HG02938 (cell line): ENCODE measurements around the gene SEMA6B.
"Not testable (repeated sequence)": the region's sequence is repeated elsewhere in the genome, so short reads cannot be mapped to it uniquely, and the experiment has no call there.

Experiments used
- ATAC-seq: cut with Tn5 transposase; IDR thresholded peaks from one replicate; pipeline ENCODE4 v1.9.1; 2021; ENCODE audit warnings: mild to moderate bottlenecking, moderate library complexity; ENCODE audit not compliant: unreplicated experiment

The SEMA6B gene, protein sequence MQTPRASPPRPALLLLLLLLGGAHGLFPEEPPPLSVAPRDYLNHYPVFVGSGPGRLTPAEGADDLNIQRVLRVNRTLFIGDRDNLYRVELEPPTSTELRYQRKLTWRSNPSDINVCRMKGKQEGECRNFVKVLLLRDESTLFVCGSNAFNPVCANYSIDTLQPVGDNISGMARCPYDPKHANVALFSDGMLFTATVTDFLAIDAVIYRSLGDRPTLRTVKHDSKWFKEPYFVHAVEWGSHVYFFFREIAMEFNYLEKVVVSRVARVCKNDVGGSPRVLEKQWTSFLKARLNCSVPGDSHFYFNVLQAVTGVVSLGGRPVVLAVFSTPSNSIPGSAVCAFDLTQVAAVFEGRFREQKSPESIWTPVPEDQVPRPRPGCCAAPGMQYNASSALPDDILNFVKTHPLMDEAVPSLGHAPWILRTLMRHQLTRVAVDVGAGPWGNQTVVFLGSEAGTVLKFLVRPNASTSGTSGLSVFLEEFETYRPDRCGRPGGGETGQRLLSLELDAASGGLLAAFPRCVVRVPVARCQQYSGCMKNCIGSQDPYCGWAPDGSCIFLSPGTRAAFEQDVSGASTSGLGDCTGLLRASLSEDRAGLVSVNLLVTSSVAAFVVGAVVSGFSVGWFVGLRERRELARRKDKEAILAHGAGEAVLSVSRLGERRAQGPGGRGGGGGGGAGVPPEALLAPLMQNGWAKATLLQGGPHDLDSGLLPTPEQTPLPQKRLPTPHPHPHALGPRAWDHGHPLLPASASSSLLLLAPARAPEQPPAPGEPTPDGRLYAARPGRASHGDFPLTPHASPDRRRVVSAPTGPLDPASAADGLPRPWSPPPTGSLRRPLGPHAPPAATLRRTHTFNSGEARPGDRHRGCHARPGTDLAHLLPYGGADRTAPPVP

DNA sequence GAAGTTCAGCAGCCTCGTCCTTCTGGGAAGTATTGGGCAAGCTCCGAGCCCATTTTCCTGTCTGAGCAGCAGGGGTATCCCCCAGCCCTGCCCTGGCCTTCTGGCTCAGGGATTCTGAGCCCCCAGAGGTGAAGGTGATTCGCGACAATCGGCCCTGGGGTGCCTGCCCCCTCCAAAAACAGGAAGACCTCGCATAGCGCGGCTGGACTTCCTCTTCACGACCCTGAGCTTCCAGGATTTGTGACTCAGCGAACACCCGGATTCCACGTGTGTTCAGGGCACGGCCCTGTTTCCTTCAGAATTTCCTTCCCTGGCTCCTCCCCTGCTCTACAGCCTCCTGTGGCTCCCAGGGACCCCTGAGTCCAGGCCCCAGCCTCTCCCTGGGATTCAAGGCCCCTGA, at the start of gene SEMA6B:
Gene SEMA6B (minus strand): TSS at position 116 of the 400 bp plus-strand sequence. CDS start 1,227 bp downstream, outside the sequence.
- ATAC-seq = no peak

DNA sequence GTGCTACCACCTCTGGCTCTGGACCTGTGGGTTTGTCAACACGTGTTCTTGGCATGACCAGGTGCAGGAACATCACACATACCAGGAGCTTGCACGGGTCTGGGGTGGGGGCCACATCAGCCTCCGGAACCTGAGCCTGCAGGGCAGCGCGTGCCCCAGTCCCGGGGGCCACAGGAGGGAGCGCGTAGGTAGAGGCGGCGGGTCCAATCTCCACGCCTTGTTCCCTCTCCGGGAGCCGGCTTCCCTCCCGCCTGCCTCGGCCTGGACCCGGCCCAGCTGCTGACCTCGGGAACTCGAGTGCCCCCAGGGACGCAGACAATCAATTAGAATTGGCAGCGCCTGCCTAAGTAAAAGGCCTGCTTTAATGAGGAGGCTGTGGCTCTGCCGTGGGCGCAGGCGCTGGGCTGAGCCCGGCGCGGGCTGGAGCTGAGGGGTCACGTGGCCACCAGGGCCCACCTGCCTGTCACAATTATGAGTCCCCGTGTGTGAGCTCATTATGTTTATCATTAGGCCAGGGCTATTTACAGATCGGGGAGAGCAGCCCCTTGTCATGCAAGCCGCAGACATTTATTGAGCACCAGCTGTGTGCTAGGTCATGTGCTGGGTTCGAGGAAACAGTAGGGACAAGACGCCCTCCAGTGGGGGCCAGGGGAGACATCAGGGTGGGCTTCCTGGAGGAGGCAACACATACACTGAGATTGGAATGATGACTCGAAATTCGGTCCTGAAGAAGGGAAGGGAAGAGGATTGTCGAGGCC, 47.6 kb upstream of the SEMA6B start:
- no peak for ATAC-seq

DNA sequence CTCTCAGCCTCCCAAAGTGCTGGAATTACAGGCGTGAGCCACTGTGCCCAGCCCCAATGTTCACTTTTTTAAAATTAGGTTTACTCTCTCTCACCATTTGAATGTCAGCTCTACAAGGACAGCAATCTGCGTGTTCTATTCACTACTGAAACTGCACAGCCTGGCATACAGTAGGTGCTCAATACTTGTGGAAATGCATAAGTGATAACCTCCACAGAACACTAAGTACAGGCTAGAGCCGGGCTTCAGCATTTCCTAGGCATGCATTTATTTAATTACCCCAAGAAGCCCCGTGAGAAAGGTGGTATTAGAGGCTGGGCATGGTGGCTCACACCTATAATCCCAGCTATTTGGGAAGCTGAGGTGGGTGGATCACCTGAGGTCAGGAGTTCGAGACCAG, 46.7 kb upstream of the SEMA6B start:
- no peak for ATAC-seq

DNA sequence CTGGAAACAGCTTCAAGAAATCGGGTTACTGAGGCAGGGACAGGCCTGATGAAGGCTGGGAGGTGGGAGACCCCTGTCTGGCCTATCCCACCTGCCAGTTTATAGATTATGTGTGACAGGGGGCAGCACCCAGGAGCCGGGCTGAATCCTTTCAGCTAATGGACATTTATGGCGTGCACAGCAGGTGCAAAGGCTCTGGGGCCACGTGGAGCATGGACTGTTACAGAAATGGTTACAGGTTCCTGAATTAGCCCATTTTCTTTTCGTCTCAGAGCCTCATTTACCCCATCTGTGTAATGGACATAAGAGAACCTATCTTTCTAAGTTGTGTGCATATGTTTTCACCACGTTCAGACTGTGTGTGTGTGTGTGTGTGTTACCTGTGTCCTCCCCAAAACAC, 45.4 kb upstream of the SEMA6B start:
- no peak for ATAC-seq

DNA sequence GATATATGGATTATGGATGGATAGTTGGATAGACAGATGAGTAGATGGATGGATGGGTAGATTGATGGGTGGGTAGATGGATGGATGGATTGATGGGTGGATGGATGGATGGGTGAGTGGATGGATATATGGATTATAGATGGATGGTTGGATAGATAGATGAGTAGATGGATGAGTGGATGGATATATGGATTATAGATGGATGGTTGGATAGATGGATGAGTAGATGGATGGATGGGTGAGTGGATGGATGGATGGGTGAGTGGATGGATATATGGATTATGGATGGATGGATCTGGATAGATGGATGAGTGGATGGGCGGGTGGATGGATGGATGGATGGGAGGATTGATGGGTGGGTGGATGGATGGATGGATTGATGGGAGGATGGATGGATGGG, 43.4 kb upstream of the SEMA6B start:
- no peak for ATAC-seq

DNA sequence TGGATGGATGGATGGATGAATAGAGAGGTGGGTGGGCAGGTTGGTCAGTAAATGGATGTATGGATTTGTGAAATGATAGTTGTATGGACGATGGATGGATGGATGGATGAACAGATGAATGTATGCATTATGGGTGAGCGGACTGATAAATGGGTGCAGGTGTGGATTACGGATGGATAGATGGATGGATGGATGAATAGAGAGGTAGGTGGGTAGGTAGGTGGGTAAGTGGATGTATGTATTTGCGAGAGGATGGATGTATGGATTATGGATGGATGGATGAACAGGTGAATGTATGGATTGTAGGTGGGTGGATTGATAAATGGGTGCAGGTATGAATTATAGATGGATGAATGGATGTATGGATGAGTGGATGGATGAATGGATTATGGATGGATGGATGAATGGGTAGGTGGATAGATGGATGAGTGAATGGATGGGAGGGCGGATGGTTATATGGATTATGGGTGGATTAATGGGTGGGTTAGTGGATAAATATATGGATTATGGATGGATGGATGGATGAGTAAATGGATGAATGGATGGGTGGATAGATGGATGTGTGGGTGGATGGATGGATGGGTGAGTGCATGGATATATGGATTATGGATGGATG, 42.8 kb upstream of the SEMA6B start:
- no peak for ATAC-seq

DNA sequence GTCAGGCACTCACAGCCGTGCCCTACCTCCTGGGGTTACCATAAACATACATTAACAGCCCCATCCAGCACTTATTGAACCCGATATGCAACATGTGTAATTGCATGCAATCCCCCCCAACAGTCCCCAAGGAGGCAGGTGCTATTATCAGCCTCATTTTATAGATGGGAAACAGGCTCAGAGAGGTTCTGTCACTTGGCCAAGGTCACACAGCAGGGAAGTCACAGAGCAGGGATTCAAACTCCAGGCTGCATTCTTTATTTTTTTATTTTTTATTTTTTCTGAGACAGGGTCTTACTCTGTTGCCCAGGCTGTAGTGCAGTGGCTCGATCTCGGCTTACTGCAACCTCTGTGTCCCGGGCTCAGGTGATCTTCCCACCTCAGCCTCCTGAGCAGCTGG, 41.4 kb upstream of the SEMA6B start:
- no peak for ATAC-seq

DNA sequence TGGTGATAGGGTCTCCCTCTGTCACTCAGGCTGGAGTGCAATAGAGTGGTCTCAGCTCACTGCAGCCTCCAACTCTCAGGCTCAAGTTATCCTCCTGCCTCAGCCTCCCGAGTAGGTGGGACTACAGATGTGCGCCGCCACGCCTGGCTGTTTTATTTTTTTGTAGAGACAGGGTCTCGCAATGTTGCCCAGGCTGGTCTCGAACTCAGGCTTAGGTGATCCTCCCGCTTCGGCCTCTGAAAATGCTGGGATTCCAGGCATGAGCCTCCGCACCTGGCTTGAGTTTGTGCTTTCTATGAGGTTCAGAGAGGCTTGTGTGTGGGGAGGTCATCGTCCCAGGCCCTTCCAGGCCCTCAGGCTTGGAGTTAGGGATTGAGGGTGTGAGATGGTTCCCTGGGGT, 40.6 kb upstream of the SEMA6B start:
- ATAC-seq = no peak

DNA sequence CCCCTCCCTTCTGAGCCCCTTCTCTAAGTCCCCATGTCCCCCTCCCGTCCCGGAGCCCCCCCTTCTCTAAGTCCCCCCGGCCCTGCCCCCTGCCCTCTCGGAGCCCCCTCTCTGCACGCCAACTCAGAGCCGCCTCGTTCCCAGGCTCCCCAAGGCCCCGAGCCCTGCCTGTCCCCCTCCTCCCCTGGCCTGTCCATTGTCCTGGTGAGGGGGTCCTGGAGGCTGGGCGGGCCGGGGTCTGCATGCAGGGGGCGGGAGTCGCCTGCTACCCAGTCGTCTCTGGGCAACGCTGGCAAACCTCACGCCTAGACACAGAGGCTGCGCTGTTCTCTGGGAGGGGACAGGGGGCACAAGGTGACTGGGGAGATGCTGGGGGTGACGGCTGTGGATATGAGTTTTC, 39.2 kb upstream of the SEMA6B start:
- ATAC-seq = no peak

DNA sequence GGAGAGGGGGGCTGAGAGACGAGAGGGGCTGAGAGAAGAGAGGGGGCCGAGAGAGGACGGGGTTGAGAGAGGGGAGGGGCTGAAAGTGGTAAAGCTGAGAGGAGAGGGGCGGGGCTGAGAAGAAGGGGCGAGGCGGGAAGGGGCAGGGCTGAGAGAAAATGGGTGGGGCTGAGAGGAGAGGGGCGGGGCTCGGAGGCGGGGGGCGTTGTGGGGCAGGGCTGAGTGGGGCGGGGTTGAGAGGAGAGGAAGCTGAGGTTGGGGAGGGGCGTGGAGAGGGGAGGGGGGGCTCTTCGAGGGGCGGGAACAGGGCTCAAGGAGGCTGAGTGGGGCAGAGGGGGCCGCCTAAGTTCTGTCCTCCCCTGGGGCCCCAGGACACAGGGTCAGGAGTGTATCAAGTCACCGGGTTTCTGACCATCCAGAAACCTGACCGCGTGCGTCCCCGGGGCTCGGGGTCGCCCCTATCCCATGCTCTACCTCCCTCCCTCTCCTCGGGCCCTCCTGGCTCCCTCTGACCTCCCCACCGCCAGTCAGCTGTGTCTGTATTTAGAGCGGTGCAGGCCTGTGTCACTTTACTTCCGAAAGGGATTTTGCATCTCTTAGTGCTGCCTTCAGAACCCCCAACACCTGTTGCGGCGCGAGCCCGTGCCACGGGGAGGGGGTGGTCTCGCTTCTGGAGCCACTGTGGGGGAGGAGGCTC, 38.6 kb upstream of the SEMA6B start:
- no peak for ATAC-seq

DNA sequence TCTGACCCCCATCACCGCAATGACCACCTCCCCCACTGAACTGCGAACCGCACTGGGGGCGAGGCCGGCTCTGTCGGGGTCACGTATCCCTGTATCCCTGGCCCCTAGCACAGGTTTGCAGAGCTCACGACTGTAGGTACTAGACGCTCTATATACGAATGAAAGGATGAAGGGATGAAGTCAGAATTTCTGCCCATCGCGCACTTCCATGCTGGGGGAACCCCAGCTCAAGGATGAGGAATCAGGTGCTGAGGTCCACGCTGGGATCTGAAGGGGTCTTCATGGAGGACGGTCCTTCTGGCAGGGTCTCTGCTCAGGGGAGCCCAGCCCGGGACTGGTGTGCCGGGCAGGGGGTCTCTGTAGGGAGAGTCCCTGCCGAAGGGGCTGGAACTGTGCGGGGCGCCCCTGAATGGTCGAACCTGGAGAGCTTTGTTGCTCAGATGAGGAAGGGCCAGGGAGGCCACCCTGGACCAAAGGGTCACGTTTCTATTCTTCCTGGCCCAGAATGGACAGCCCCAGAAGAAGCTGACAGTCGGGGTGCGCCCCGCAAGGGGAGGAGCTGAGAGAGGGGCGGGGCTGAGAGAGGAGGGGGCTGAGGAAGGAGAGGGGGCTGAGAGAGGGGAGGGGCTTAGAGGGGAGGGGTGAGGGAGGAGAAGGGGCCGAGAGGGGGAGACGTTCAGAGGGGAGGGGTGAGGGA, 37.9 kb upstream of the SEMA6B start:
- no peak for ATAC-seq

DNA sequence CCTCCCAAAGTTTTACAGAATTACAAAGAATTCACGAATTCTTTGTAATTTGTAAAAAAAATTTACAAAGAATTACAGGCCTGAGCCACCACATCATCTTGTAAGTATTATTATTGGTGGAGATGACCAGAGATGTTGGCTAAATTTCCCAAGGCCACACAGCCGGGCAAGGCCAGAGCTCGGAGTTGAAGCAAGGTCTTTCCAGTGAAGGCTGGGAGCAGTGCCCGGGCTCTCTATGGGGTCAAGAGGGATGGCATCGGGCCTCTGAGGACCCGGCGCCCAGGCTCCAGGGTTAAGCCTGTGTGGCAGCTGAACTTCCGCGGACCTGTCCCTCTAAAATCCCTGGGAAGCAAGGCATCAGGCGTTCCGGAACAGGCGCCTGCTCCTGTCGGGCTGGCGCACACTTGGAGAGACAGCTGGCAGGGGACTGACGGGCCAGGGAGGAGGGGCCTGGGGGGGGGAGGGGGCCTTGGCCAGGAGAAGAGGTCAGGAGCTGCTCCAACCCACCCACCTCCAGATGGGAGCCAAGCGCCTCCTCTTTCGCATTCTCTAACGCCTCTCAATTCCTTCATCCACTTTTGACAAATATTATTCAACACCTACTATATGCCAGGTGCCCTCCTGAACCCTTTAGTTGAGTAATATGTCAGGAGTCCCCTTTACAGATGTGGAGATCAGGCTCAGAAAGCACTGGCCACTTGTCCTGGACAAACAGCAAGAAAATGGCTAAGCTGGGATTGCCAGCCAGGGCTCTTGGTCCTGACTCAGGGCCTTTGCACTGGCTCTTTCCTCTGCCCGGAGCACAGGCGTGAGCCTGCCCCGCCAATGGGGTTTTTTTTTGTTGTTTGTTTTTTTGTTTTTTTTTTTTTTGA, 36.8 kb upstream of the SEMA6B start:
- ATAC-seq = no peak

DNA sequence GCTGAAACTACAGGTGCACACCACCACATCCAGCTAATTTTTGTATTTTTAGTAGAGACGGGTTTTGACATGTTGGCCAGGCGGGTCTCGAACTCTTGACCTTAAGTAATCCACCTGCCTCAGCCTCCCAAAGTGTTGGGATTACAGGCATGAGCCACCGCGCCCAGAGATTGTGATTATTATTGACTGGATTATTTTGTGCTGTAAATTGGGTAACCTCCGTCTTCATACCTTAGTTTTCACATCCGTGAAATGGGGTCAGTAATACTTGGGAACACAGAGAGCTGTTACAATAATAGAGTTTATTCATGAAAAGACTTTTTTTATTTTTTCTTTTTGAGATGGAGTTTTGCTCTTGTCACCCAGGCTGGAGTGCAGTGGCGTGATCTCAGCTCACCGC, 35.7 kb upstream of the SEMA6B start:
- not testable (repeated sequence) for ATAC-seq

DNA sequence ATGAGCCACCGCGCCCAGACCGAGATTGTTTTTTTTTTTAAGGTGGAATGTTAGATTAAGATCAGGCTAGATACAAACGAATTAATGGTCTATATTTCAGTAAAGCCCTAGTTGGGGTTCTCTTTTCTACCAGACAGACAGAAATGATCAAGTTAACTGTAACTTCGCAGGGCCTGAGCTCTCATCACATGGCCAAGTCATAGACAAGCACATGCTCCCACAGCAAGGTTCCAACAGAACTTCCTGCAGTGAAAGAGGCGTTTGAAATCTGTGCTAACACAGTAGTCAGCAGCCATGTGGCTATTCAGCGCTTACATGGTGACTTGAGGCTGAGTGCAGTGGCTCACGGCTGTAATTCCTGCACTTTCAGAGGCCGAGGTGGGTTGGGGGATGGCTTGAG, 34.7 kb upstream of the SEMA6B start:
- ATAC-seq = no peak

DNA sequence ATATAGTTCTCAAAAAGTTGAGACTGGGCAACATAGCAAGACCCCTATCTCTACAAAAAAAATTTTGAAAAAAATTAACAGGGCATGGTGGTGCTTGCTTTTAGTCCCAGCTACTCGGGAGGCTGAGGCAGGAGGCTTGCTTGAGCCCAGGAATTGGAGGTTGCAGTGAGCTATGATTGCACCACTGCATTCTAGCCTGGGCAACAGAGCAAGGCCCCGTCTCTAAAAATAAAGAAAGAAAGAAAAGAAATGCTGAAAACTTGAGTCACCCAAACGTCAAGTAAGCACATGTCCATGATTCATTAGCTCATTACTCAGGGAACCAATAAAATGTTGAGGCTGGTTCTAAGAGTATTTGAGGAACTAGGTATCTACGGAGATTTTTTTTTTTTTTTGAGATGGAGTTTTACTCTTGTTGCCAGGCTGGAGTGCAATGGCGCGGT, 33.9 kb upstream of the SEMA6B start:
- ATAC-seq = no peak

DNA sequence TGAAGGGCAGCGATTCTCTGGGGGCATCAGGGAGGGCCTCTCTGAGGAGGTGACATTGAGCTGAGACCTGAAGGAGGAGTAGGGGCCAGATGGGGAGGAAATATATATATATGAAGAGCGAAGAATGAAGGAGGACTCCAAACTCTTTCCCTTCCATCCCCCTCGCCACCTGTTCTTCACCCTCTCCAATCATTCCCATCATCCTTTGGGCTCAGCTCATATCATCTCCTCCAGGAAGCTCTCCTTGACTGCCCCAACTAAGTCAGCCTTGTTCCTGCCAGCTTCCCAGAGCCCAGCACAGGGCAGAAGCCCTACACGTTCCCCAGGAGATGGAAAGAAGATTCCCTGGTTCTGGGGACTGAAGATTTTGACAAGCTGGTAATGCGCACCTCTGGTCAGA, 33.0 kb upstream of the SEMA6B start:
- ATAC-seq = no peak

DNA sequence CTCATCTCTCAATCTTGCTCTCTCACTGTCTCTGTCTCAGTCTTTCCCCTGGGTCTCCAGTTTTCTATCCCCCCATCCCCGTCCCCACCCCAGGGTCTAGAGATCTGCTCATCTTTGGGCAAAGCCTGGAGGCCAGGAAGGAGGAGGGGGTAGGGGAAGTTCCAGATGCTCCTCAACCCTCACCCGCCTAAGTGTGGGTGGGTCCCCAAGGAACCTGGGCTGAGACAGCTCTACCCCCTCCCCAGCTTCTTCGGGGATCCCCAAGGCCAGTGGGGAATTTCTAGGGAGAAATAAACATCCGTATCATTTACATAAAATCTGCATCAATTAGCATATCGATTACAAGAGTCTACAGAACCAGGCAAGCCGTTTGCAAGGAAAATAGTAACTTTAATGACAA, 31.8 kb upstream of the SEMA6B start:
- ATAC-seq = no peak

DNA sequence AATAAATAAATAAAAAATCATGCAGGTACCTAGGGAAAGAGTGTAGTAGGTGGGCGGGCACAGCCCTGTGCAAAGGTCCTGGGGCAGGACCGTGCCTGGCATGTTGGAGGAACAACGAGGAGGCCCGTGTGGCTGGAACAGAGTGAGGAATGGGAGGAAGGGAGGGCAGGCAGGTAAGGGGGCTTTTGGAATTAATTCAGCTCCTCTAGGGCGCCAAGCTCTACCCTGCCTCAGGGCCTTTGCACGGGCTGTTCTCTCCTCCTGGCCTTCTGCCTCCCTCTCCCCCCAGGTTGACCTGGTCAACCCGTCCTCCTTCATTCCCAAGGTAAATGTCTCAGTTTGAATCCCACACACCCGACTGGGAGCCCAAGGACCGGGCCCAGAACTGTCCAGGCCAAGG, 31.1 kb upstream of the SEMA6B start:
- no peak for ATAC-seq
